ENCODE results near the gene OCEL1. TPM values are rescaled to one million over a fixed set of nuclear protein-coding genes. Genes with fewer than 3 reads are reported as not detected.

The OCEL1 gene
- total and polyA plus RNA-seq, 3 donors from 2014 or later, result 6.6 to 17.5 (median 13.9) TPM

GRCh38 chr19:17262557-17262956 is 36.5 kb downstream of the OCEL1 start:
- WGBS, 2 donors, result 62 to 64% methylated on average over 10 to 16 of the region's 16 CpGs
- no peak for TF ChIP-seq CTCF (IDR thresholded peaks at IDR 0.05)
- TF ChIP-seq POLR2A (IDR thresholded peaks at IDR 0.05), result no peak

GRCh38 chr19:17263712-17264640 is 38.0 kb downstream of the OCEL1 start:
- 81 to 87% methylated on average over 17 to 23 of the region's 23 CpGs for WGBS, 2 donors
- intact Hi-C loops (cut with DNase I; ENCODE audit: low total_unique reads), result no loop called here
- peak overlapping the region; percentile 33 to 36 for H3K27ac ChIP-seq
- DNase-seq, result no peak
- H3K36me3 ChIP-seq (ENCODE audit: low read depth, missing control alignments), result no peaks in the 10 kb centered on the region
- no peaks in the 10 kb centered on the region for H3K9me3 ChIP-seq
- no peak for TF ChIP-seq CTCF (IDR thresholded peaks at IDR 0.05)
- TF ChIP-seq POLR2A (IDR thresholded peaks at IDR 0.05), result no peak
- no peaks in the 10 kb centered on the region for H3K27me3 ChIP-seq
- peaks cover 6% of the 10 kb centered on the region for H3K4me1 ChIP-seq
- peak overlapping the region in 1 of 2 donors; percentile 13 for H3K4me3 ChIP-seq

More at GRCh38 chr19:17262557-17262956, 36.5 kb downstream of the OCEL1 start:
- DNase-seq, result no peak
- Histone ChIP-seq H3K27me3 (no peaks in the 10 kb centered on the region), H3K4me1 (no peaks in the 10 kb centered on the region), H3K27ac (no peak overlapping the region), H3K9me3 (no peaks in the 10 kb centered on the region), H3K4me3 (no peak overlapping the region), H3K36me3 (ENCODE audit: low read depth, missing control alignments) (no peaks in the 10 kb centered on the region)
- intact Hi-C loops (cut with DNase I; ENCODE audit: low total_unique reads), result no loop called here

- peak within 1 kb of the TSS; percentile 33 to 36 for H3K27ac ChIP-seq
- DNase-seq, result no peak
- H3K4me3 ChIP-seq, result peak within 1 kb of the TSS in 1 of 2 donors; percentile 13
- TF ChIP-seq POLR2A (IDR thresholded peaks at IDR 0.05) (no peak), CTCF (IDR thresholded peaks at IDR 0.05) (no peak)
- intact Hi-C loops (cut with DNase I; ENCODE audit: low total_unique reads), result no loop called here
- H3K36me3 ChIP-seq (ENCODE audit: low read depth, missing control alignments), result no peaks in the 10 kb centered on the region
- WGBS, 2 donors, result 51 to 63% methylated on average over 5 of the region's 5 CpGs
- no peaks in the 10 kb centered on the region for H3K9me3 ChIP-seq
- H3K4me1 ChIP-seq, result peaks cover 6% of the 10 kb centered on the region
- no peaks in the 10 kb centered on the region for H3K27me3 ChIP-seq
Measured at GRCh38 chr19:17264641-17264979, 38.6 kb downstream of the OCEL1 start, which contains the start of gene USHBP1. TSS of gene USHBP1 (minus strand) at chr19:17264745. CDS start at chr19:17264299, 446 bp downstream.

GRCh38 chr19:17266026-17266425 is 40.0 kb downstream of the OCEL1 start:
- intact Hi-C loops (cut with DNase I; ENCODE audit: low total_unique reads), result no loop called here

More at GRCh38 chr19:17266026-17266425, 40.0 kb downstream of the OCEL1 start:
- Histone ChIP-seq H3K4me3 (no peak overlapping the region), H3K4me1 (peaks cover 6% of the 10 kb centered on the region), H3K36me3 (ENCODE audit: low read depth, missing control alignments) (no peaks in the 10 kb centered on the region), H3K27me3 (no peaks in the 10 kb centered on the region), H3K27ac (no peak overlapping the region), H3K9me3 (no peaks in the 10 kb centered on the region)
- DNase-seq, result no peak
- WGBS, 2 donors, result 78 to 81% methylated on average over 7 of the region's 7 CpGs
- TF ChIP-seq CTCF (IDR thresholded peaks at IDR 0.05), result no peak
- no peak for TF ChIP-seq POLR2A (IDR thresholded peaks at IDR 0.05)
